ENCODE data around the gene FMO1. TPM values are rescaled to one million over a fixed set of nuclear protein-coding genes. Genes with fewer than 3 reads are reported as not detected.
A peak's percentile ranks its signal among the peaks of the same experiment; 100 is the strongest.

FMO1 gene
- total RNA-seq, 1 donor from 2014 or later, result not detected

- H3K36me3 ChIP-seq (ENCODE audit: control insufficient read depth, insufficient read depth, low read length), result no peaks in the 10 kb centered on the region
- H3K4me3 ChIP-seq (ENCODE audit: low read depth, low read length), result no peak overlapping the region
- no peaks in the 10 kb centered on the region for H3K27me3 ChIP-seq (ENCODE audit: control insufficient read depth, insufficient read depth, low read length)
- TF ChIP-seq CTCF (IDR thresholded peaks at IDR 0.05; ENCODE audit: insufficient read depth, low read length, severe bottlenecking), result no peak
- DNase-seq (ENCODE audit: low read depth) (no peak), FAIRE-seq (no peak)
These were observed 35.5 kb upstream of the FMO1 start for GRCh38 chr1:171212607-171213351.

- no peak for TF ChIP-seq CTCF (IDR thresholded peaks at IDR 0.05; ENCODE audit: insufficient read depth, low read length, severe bottlenecking)
- H3K27me3 ChIP-seq (ENCODE audit: control insufficient read depth, insufficient read depth, low read length), result no peaks in the 10 kb centered on the region
- DNase-seq (ENCODE audit: low read depth) (no peak), FAIRE-seq (no peak)
- H3K4me3 ChIP-seq (ENCODE audit: low read depth, low read length), result no peak overlapping the region
- H3K36me3 ChIP-seq (ENCODE audit: control insufficient read depth, insufficient read depth, low read length), result no peaks in the 10 kb centered on the region
These were observed 34.5 kb upstream of the FMO1 start for GRCh38 chr1:171213559-171214454.

GRCh38 chr1:171217658-171218443, 30.4 kb upstream of the FMO1 start:
- Histone ChIP-seq H3K4me3 (ENCODE audit: low read depth, low read length) (no peak overlapping the region), H3K27me3 (ENCODE audit: control insufficient read depth, insufficient read depth, low read length) (no peaks in the 10 kb centered on the region), H3K36me3 (ENCODE audit: control insufficient read depth, insufficient read depth, low read length) (no peaks in the 10 kb centered on the region)
- no peak for TF ChIP-seq CTCF (IDR thresholded peaks at IDR 0.05; ENCODE audit: insufficient read depth, low read length, severe bottlenecking)
- DNase-seq (ENCODE audit: low read depth) (no peak), FAIRE-seq (no peak)

GRCh38 chr1:171218661-171219060, 29.6 kb upstream of the FMO1 start:
- no peak overlapping the region for H3K4me3 ChIP-seq (ENCODE audit: low read depth, low read length)
- no peaks in the 10 kb centered on the region for H3K27me3 ChIP-seq (ENCODE audit: control insufficient read depth, insufficient read depth, low read length)
- DNase-seq (ENCODE audit: low read depth) (no peak), FAIRE-seq (no peak)
- H3K36me3 ChIP-seq (ENCODE audit: control insufficient read depth, insufficient read depth, low read length), result no peaks in the 10 kb centered on the region
- no peak for TF ChIP-seq CTCF (IDR thresholded peaks at IDR 0.05; ENCODE audit: insufficient read depth, low read length, severe bottlenecking)

- peak; percentile 52 for DNase-seq (ENCODE audit: low read depth)
- H3K36me3 ChIP-seq (ENCODE audit: control insufficient read depth, insufficient read depth, low read length), result no peaks in the 10 kb centered on the region
- H3K27me3 ChIP-seq (ENCODE audit: control insufficient read depth, insufficient read depth, low read length), result no peaks in the 10 kb centered on the region
- no peak overlapping the region for H3K4me3 ChIP-seq (ENCODE audit: low read depth, low read length)
- FAIRE-seq, result no peak
- TF ChIP-seq CTCF (IDR thresholded peaks at IDR 0.05; ENCODE audit: insufficient read depth, low read length, severe bottlenecking), result no peak
These were observed 28.8 kb upstream of the FMO1 start for GRCh38 chr1:171219346-171220080.

Data from bronchial epithelial cell (primary cell).